Stomach smooth muscle (tissue), 2 donors: ENCODE data around the gene CNN1.
"Not testable (repeated sequence)": the region's sequence is repeated elsewhere in the genome, so short reads cannot be mapped to it uniquely, and the experiment has no call there.

Source experiments
- H3K27ac ChIP-seq: one replicate; pipeline ENCODE4 v1.7.0; 2013; ENCODE audit warnings: mild to moderate bottlenecking, low read length, inconsistent platforms
- H3K27me3 ChIP-seq, 2 donors: one replicate each; pipeline ENCODE4 v1.7.0; 2013; ENCODE audit warnings: low read length in 2 of 2; ENCODE audit not compliant: insufficient read depth in 2 of 2, control insufficient read depth in 1 of 2
- H3K36me3 ChIP-seq, 2 donors: one replicate each; pipeline ENCODE4 v1.7.0; 2013; ENCODE audit warnings: low read length in 2 of 2; ENCODE audit not compliant: control insufficient read depth in 2 of 2, insufficient read depth in 2 of 2
- H3K4me1 ChIP-seq: one replicate; pipeline ENCODE4 v1.7.0; 2013; ENCODE audit warnings: low read length; ENCODE audit not compliant: control insufficient read depth, insufficient read depth
- H3K4me3 ChIP-seq, 2 donors: one replicate each; pipeline ENCODE4 v1.7.0; 2013; ENCODE audit warnings: low read length in 2 of 2
- H3K9ac ChIP-seq, 2 donors: one replicate each; pipeline ENCODE4 v1.7.0; 2013; ENCODE audit warnings: low read length in 2 of 2, mild to moderate bottlenecking in 1 of 2
- H3K9me3 ChIP-seq, 2 donors: one replicate each; pipeline ENCODE4 v1.7.0; 2013; ENCODE audit warnings: low read length in 2 of 2; ENCODE audit not compliant: control insufficient read depth in 2 of 2
- donor health status: healthy.
- donor health status: Pancreatic carcinoma.

CNN1 gene

GRCh38 chr19:11566164-11566563 lies 27.5 kb downstream of the CNN1 start:
- Histone ChIP-seq H3K27me3 (no peaks in the 10 kb centered on the region), H3K9me3 (no peaks in the 10 kb centered on the region), H3K36me3 (no peaks in the 10 kb centered on the region), H3K27ac (no peak overlapping the region), H3K4me3 (no peak overlapping the region), H3K4me1 (no peaks in the 10 kb centered on the region), H3K9ac (no peak overlapping the region)

- Histone ChIP-seq H3K4me3 (no peak overlapping the region), H3K9ac (no peak overlapping the region), H3K4me1 (no peaks in the 10 kb centered on the region), H3K27ac (no peak overlapping the region), H3K27me3 (no peaks in the 10 kb centered on the region), H3K9me3 (no peaks in the 10 kb centered on the region), H3K36me3 (no peaks in the 10 kb centered on the region)
These were observed 31.4 kb downstream of the CNN1 start for GRCh38 chr19:11570039-11570462.

- H3K9ac ChIP-seq, H3K27me3 ChIP-seq, H3K9me3 ChIP-seq, H3K27ac ChIP-seq, H3K4me3 ChIP-seq, H3K4me1 ChIP-seq, H3K36me3 ChIP-seq: not testable (repeated sequence)
These were observed 34.7 kb downstream of the CNN1 start for GRCh38 chr19:11573354-11573753.

- H3K9ac ChIP-seq, H3K27ac ChIP-seq, H3K36me3 ChIP-seq, H3K9me3 ChIP-seq, H3K27me3 ChIP-seq, H3K4me1 ChIP-seq, H3K4me3 ChIP-seq: not testable (repeated sequence)
These were observed 35.1 kb downstream of the CNN1 start for GRCh38 chr19:11573763-11574162.

GRCh38 chr19:11574689-11575088 lies 36.0 kb downstream of the CNN1 start:
- peaks cover 5 to 7% of the 10 kb centered on the region in 2 donors for H3K27me3 ChIP-seq
- no peaks in the 10 kb centered on the region for H3K9me3 ChIP-seq
- no peak overlapping the region for H3K9ac ChIP-seq
- no peaks in the 10 kb centered on the region for H3K36me3 ChIP-seq
- H3K27ac ChIP-seq, result no peak overlapping the region
- H3K4me3 ChIP-seq, result no peak overlapping the region
- H3K4me1 ChIP-seq, result peaks cover 6% of the 10 kb centered on the region

GRCh38 chr19:11576227-11576626 lies 37.6 kb downstream of the CNN1 start:
- Histone ChIP-seq H3K36me3 (no peaks in the 10 kb centered on the region), H3K9me3 (no peaks in the 10 kb centered on the region), H3K27me3 (peaks cover 7 to 12% of the 10 kb centered on the region in 2 donors), H3K9ac (no peak overlapping the region), H3K4me1 (peaks cover 6% of the 10 kb centered on the region), H3K27ac (no peak overlapping the region), H3K4me3 (no peak overlapping the region)

GRCh38 chr19:11577451-11578257 lies 39.0 kb downstream of the CNN1 start, which contains the start of gene ACP5:
Gene ACP5 (minus strand): TSS chr19:11577645. CDS start chr19:11577317, 328 bp downstream.
- Histone ChIP-seq H3K27ac (no peak within 1 kb of the TSS), H3K27me3 (peaks cover 7 to 12% of the 10 kb centered on the region in 2 donors), H3K9me3 (no peaks in the 10 kb centered on the region), H3K4me3 (peak within 1 kb of the TSS; percentile 13 to 57), H3K4me1 (peaks cover 6% of the 10 kb centered on the region), H3K36me3 (no peaks in the 10 kb centered on the region), H3K9ac (peak within 1 kb of the TSS in 1 of 2 donors; percentile 20)

GRCh38 chr19:11578258-11579142 lies 39.8 kb downstream of the CNN1 start:
- peak overlapping the region in 1 of 2 donors; percentile 20 for H3K9ac ChIP-seq
- H3K4me3 ChIP-seq, result peak overlapping the region; percentile 13 to 57
- no peak overlapping the region for H3K27ac ChIP-seq
- H3K36me3 ChIP-seq, result no peaks in the 10 kb centered on the region
- H3K27me3 ChIP-seq, result peaks cover 7 to 12% of the 10 kb centered on the region in 2 donors
- H3K4me1 ChIP-seq, result peaks cover 6% of the 10 kb centered on the region
- H3K9me3 ChIP-seq, result no peaks in the 10 kb centered on the region

GRCh38 chr19:11580116-11580515 lies 41.5 kb downstream of the CNN1 start:
- H3K4me3 ChIP-seq, result no peak overlapping the region
- H3K27ac ChIP-seq, result no peak overlapping the region

GRCh38 chr19:11581740-11582139 lies 43.1 kb downstream of the CNN1 start:
- H3K27ac ChIP-seq, result no peak overlapping the region
- no peak overlapping the region for H3K9ac ChIP-seq
- H3K36me3 ChIP-seq, result no peaks in the 10 kb centered on the region
- peaks cover 6% of the 10 kb centered on the region for H3K4me1 ChIP-seq
- peaks cover 7 to 12% of the 10 kb centered on the region in 2 donors for H3K27me3 ChIP-seq
- H3K4me3 ChIP-seq, result no peak overlapping the region
- H3K9me3 ChIP-seq, result no peaks in the 10 kb centered on the region

More at GRCh38 chr19:11580116-11580515, 41.5 kb downstream of the CNN1 start:
- Histone ChIP-seq H3K27me3 (peaks cover 7 to 12% of the 10 kb centered on the region in 2 donors), H3K36me3 (no peaks in the 10 kb centered on the region), H3K4me1 (peaks cover 6% of the 10 kb centered on the region), H3K9ac (no peak overlapping the region), H3K9me3 (no peaks in the 10 kb centered on the region)
